CD4-positive, alpha-beta T cell treated with Interleukin-17A for 1 hour (primary cell): ENCODE results near the gene CDK10.
"Not testable (repeated sequence)": the region's sequence is repeated elsewhere in the genome, so short reads cannot be mapped to it uniquely, and the experiment has no call there.

ENCODE experiments used
- DNase-seq: peaks from one replicate; pipeline ENCODE4 v3.0.0-alpha.2; 2020

CDK10 gene

DNA sequence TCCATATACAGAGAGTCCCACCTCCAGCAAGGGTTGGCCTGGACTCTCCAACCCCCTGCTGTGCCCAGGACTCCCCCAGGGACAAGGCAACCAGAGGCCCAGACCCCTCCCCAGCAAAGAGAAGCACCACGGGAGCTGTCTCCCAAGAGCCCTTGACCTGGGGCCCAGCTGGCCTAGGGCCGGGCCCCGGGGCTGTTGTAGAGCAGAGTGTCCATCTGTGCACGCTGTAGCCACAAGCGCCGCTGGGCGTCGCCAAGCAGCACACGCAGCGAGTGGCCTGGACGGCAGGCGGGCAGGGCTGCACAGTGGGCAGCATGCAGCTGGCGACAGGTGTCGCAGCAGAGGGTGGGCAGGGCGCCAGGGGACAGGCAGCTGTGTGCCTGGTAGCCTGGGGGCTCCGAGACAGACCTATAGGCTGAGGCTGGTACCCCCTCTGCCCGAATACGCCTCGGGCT is 10.7 kb downstream of the CDK10 start:
- DNase-seq, result no peak

DNA sequence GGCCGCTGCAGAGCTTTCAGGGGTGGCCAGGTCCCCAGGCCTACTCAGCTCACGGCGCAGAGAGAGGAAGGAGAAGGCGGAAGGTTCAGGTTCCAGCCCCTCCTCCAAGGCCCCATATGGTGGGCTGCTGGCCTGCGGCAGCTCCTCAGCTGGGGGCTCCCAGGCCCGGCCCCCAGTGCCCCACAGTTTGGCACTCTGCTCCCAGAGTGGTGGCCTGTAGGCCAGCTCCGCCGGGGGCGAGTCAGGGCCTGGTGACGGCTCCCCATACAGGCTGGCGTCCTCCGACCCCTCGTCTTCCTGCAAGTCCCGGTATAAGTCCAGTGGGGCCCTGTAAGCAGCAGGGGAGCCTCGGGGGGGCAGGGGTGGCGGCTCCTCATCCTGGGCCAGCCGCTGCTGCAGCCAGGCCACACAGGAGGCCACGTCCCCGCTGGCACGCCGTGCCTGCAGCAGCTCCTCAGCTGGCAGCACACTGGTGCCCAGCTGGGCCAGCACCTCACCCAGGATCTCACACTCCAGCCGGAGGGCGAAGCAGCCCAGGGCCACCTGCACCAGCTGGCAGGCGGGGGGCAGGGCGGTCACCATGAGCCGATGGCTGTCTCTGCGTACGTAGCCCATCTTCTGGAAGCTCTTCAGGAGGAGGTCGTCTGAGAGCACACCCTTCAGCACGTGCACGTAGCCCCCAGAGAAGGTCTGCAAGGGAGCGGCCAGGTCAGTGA is 11.3 kb downstream of the CDK10 start:
- DNase-seq, result no peak

DNA sequence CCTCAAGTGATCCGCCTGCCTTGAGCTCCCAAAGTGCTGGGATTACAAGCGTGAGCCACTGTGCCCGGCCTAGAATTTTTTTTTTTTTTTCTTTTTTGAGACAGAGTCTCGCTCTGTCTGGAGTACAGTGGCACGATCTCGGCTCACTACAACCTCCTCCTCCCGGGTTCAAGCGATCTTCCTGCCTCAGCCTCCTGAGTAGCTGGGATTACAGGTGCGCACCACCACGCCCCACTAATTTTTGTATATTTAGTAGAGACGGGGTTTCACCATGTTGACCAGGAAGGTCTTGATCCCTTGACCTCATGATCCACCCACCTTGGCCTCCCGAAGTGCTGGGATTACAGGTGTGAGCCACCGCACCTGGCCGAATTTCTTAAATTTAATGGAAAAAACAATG is 12.2 kb downstream of the CDK10 start:
- not testable (repeated sequence) for DNase-seq

DNA sequence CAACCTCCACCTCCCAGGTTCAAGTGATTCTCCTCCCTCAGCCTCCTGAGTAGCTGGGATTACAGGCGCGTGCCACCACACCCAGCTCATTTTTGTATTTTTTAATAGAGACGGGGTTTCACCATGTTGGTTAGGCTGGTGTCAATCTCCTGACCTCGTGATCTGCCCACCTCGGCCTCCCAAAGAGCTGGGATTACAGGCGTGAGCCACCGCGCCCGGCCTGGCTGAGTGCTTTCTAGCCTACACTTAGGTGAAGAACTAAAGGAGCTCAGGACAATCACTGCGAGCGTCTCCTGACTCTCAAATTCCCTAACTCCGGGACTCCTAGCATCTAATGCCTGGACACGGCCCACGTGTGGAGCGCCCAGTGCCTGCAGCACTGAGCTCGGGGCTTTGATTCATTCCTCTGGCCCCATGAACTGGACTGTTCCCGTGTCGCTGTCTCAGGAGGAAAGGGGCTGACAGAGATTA is 13.2 kb downstream of the CDK10 start:
- DNase-seq, result not testable (repeated sequence)

DNA sequence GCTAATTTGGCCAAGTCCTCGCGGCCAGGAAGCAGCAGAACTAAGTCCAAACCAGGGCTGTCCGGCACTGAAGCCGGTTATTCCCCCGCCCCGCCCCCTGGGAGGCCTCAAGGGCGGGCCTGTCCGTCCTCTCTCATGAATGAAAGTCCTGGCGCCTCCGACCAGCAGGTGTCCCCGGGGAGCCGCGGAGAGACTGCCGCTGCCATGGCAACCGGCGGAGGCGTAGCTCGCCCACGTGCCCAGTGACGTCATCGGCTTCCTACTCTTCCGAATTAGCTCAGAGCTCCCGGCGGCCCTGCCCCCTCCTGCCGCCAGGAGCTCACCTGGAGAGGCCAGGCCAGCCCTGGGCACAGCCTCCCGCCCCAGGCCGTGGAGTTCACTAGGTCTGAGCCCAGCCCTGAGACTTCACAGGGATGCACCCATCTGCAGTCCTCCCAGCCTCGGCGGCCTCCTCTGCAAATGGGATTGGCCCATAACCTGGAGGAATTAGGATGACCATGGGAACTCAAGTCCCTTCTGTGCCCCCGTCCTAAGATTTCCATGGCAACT is 13.7 kb downstream of the CDK10 start:
- peak; percentile 96 for DNase-seq

DNA sequence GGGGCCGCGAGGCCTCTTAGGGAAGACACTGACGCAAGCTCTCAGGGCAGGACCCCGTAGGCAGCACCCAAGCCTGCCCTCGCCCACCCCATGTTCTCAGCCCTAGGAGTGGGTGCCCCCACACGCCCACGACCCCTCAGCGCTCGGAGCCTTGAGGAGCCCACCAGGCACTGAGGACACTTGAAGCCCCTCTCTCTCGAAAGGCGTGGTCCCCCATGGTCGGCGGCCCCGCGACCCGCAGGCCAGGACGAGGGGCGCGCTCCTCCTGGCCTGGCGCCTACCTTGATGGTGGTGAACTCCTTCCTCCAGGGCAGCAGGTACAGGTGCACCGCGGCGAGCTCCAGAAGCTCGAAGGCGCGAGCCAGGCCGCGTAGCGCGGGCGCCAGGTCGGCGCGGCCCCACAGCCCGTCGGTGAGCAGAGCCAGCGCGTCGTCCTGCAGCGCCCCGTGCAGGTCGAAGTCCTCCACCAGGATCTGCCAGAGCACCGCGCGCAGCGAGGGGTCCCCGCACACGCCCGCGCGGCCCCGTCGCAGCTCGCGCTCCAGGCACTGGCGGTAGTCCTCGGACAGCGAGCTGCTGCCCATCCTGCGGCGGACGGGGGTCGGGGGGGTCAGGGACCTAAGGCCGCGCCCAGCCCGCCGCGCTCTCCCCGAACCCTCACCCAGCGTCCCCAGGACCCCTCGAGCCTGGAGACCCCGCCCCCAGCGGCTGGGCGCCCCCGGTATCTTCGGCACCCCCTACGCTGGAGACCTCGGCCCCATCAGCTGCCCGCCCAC is 14.3 kb downstream of the CDK10 start:
- DNase-seq, result peak; percentile 59

DNA sequence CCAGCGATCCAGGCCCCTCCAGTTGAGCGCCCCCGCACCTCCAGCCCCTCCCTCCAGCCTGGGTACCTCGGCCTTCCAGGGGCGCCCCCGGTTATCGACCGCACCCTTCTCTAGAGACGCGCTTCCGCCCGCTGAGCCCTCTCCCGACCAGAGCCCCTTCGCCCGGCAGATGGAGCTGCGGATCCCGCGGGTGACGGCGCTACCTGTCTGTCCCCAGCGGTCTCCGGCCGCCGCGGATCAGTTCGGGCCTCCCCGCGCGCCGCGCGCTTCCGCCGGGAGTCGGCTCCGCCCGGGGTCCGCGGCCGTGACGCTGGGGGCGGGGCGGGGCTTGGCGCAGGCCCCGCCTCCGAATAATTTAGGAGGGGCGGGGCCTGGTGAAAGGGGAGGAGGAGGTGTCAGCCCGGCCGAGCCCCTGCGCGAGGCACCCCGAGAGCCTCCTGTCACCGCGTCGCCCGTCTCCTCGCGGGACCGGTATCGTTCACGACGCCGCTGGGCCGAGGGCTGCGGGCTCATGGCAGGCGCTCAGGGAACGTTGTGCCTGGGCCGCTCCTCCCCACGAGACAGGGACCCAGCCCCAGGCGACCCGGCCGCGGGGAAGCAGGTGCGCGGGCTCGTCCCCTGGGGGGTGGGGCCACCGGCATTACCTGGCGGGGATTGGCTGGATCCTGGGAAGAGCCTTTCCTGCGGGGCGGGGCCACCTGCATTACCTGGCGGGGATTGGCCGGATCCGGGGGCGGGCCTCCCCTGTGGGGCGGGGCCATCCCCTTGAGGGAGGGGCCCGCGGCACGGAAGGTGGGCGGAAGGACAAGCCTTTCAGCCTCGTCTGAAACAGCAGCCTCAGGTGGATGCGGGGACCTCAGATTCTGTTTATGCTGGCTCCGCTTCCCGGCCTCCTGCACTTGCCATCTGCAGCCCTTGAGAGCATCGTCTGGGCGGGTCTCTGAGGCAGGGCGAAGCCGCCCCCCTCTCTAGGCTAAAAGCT is 15.2 kb downstream of the CDK10 start, which contains the start of gene SPATA2L:
Gene SPATA2L, minus strand, starts transcription at position 281 of the 982 bp plus-strand sequence. CDS start 473 bp downstream, outside the sequence.
- peak; percentile 98 for DNase-seq

DNA sequence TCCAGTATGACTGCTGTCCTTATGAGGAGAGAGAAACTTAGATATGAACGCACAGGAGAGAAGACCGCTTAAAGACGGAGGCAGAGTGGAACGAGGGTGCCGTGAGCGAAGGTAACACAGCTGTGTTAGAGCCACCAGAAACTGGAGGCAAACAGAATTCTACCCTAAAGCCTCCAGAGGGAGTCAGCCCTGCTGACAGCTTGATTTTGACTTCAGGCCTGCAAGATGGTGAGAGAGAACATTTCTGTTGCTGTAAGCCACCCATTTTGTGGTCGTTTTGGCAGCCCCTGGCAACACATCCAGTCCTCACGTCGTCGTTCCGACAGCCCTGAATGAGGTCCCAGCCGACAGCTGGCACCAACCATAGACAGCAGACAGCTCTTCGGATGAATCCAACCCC is 17.8 kb downstream of the CDK10 start:
- DNase-seq, result no peak

DNA sequence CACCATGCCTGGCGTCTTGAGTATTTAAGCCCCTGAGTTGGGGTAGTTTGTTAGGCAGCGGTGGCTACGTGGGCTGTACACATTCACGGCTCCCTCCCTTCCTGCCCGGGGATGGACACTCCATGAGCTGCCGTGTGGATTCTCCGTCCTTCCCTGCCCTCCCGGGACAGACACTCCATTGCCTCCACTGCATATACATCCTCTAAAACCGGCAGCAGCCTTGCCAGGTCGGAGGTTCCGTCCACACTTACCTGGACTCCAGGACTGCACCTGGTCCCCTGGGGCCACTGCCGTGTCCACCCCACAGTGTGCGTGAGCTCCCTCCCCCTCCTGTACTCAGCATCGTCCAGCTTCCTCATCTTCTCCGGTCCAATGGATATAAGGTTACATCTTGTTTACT is 18.5 kb downstream of the CDK10 start:
- no peak for DNase-seq

DNA sequence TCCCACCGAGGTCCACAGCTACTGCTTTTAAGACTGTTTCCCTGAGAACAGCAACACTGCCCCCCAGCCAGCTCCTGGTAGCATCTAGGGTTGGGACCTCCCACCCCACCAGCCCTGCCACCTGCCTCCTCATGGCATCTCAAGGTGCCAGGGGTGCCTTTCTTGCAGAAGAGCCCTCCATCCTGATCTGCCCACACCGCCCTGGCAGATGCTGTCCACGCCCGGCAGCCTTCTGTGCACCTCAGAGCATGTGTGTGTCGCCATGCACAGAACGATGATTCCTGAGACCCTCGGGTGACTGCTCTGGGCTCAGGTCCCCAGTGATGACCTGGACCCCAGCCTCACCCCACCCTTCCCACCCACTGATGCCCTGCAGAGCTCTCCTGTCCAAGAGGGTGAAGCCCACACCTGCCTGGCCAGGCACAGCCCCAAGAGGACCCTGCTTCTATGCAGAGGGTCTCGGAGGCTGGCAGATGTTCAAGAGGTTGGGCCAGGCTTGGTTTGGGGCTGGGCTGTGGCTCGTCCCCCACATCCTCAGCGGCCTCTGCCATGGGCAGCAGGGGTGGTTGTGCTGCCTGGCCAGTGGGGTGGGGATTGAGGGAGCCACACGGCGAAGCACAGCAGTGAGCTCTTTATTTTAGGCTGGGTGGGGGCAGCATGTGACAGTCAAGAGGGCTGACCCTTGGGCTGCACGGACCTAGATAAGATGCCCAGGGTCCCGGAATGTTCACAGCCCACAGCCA is 20.2 kb downstream of the CDK10 start:
- DNase-seq, result no peak

DNA sequence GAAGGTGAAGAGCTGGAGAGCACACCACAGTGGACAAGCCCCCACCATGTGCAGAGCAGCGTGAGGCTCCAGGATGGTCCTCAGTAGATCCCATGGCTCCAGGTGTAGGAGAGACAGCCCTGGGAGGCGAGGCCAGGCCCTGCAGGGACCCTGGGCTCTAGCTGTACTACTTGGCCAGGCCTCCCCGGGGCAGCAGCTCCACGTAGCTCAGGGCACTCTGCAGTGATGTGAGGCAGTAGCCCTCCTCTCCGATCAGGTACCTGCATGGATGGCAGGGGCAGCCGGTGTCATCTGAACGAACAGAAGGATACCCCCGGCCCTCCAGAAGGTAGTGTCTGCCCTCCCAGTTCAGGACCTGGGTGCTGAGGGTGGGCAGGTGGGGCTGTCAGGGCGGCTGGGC is 21.2 kb downstream of the CDK10 start:
- DNase-seq, result no peak

DNA sequence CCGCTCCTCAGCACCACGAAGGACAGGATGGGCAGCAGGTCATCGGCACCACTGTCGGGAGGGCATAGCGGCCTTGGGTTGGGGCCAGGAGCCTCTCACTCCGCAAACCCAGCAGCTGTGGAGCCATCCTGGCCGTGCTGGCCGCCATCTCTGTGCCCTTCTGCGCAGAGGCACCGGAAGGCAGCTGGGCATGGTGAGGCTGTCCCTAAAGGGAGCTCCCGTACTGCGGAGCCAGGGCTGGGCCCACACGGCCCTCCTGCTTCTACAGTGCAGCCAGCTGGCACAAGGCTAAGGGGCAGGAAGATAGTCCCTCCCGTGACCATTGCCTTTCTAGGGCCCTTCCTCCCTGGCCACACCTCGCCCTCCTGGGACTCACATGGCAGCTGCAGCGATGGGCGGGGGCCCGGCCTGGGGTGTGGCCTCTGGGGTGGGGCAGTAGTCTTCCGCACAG is 22.0 kb downstream of the CDK10 start:
- no peak for DNase-seq

DNA sequence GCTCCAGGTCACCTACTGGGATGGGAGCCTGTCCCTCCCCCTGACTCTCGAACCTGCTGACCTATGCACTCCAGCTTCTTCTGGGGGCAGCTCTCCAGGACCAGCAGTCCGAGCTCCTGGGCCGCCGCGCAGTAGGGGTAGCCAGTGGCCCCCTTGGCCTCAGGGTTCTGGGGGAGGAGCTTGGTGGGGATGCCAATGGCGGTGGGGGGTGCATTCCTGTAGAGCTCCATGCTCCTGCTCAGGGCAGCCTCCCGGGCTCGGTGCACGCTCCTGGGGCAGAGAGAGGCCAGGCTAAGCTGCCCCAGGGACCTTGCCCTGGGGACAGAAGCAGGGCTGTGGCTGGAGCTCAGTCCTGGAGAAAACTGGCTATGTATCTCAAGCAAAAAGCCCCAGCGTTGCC is 22.7 kb downstream of the CDK10 start:
- no peak for DNase-seq

DNA sequence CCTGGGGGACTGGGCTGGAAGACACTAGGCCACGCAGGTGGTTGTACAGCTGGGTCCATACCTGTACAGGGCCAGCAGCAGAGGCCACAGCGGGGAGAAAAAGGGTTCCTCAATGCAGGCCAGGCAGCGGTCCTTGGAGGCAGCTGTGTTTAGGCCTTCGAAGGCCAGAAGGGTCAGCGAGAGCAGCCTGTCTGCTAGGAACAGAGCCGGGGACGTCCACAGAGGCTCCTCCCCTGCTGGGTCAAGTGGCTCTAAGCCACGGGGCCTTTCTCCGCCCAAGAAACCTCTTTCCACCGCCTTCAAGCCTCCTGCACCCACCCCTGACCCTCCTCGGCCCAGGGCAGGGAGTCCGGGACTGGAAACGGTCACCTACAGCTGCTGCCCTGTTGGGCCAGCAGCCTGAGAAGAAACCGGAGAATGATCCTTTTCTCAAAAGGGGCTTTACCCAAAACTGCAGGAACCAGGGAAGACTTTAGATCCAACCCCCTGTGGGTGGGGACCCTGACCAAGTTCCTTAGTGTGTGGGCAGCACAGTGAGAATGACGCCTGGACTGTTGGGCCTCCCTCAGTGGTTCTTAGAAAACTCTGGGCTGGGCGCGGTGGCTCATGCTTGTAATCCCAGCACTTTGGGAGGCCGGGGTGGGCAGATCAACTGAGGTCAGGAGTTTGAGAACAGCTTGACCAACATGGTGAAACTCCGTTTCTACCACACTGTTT is 23.4 kb downstream of the CDK10 start:
- no peak for DNase-seq

DNA sequence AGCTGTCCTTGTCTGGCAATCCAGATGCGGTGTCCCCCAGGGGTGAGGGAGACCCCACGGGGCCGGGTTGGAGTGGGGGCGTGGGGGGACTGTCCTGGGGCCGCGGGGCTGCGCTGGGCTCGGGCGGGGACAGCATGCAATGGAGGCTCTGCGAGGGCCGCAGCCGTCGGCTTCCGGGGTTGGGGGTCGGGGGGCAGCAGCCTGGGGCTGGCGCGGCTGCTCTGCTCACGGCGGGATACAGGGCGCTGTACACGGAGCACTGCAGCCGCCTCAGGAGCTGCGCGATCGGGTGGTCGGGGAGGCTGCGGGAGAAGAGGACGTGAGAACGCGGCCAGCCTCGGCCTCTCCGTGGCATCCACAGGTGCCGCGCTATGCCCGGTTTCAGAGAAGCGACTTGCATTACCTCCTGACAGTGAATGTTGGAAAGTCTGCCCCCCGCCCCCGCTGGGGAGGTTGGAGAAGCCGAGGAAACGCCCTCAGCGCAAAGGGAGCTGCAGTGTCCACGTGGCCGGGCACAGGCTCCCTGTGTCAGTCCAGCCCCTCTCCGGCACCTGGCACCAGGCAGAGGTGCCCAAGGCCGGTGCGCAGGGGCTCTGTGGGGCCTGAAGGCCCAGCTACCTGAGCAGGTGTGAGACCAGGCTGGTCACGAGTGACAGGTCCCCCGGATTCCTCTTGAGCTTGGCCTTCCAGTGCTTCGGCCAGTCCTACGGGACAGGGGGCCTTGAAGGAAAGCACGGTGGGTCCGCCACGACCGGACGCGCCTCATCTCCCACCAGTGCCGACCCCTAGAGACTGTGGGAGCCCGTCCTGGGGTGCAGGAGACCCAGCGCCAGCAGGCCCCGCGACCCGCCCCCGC is 24.4 kb downstream of the CDK10 start:
- DNase-seq, result no peak

DNA sequence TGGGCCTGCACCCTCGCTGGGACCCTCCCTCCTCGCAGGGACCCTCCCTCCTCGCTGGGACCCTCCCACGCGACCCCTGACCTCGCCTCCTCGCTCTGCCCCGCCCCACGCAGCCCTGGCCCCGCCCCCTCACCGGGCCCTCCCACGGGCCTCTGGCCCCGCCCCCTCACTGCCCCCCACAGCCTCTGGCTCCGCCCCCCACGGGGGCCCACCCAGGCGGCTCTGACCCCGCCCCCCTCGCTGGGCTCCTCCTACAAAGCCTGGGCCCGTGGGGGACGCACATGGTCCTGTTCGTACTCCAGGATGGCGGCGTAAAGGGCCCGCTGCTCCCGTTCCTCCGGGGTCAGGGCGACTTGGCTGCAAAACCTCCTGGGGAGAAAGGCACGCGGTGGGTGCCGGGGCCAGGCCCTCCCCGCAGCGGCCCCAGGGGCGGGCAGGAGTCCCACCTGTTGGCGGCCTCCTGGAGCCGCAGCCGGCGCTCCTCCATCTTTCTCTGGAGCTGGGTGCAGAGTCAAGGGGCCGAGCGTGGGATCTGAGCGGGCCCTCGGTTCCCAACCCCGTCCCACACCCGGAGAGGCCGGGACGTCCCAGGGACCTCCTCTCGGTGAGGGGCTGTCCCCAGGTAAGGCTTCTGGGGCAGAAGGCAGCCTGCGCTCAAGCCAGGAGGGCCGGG is 25.2 kb downstream of the CDK10 start:
- DNase-seq, result peak; percentile 65

DNA sequence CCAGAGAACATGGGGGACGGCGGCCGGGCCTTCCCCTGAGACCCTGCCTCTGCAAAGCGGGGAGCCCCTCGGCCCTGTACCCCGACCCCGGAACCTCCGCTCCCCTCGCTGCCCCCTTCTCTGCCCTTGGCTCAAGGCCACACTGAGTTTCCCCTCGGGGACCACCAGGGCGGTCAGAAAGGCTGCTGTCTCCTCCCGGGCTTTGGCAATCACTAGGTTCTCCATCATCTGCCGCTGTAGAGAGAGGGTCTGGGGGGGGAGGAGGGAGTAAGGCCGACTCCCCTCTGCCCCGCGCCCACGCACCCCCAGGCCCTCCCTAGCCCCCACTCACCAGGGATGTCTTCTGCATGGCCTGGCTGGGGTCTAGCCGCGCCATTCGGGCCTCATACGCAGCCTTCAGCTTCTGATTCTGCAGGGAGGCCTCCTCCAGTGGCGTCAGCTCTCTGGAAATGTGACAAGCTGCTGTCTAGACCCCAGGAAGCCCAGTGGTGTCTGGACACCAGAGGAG is 25.8 kb downstream of the CDK10 start:
- DNase-seq, result no peak

DNA sequence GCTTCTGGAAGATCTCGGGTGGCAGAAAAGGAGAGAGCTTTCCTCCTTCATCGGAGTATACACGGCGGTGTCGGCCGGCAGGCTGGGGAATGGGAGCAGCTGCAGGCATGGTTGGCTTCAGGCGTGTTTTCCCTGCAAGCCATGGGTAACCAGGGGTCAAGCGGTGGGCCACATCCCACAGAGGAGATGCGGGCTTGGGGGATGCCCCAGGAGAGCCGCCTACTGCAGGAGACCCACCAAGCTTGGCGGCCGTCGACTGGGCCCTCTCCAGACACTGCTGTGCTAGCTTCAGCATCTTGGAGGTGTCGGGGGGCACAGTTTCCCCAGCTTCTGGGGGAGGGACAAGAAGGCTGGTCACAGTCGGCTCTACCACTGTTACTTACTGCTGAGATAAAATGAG is 30.0 kb downstream of the CDK10 start:
- DNase-seq, result no peak
